ENCODE measurements around the gene TMEM63A.

The TMEM63A gene

DNA sequence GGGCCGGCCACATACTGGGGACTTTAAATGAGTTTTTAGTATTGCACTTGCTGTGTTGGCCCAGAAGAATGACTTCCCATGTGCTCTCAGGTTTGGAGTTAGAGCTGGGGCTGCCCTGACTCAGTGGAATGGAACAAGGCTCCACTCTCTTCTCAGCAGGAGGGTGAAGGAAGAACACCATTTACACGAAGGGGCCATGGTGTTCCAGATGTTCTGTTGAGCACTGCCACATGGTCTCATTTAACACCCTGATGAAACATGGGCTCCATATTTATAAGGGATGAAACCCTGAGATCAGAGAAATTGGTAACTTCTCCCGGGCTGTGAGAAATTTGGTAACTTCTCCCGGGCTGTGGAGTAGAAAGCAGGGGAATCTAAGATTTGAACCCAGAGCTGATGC lies 36.1 kb upstream of the TMEM63A start:
- H3K9me2 ChIP-seq (ENCODE audit: low read depth, low read length): no peaks in the 10 kb centered on the region
- no peak overlapping the region for H3K4me3 ChIP-seq (ENCODE audit: low read depth, low read length, poor library complexity, severe bottlenecking)
- no peaks in the 10 kb centered on the region for H3F3A ChIP-seq (ENCODE audit: insufficient read depth, low read length)
- H3K27me3 ChIP-seq (ENCODE audit: insufficient read depth, low read length): no peaks in the 10 kb centered on the region
- no peaks in the 10 kb centered on the region for H4K20me1 ChIP-seq (ENCODE audit: insufficient read depth, low read length)
- TF ChIP-seq, protein P1, sequence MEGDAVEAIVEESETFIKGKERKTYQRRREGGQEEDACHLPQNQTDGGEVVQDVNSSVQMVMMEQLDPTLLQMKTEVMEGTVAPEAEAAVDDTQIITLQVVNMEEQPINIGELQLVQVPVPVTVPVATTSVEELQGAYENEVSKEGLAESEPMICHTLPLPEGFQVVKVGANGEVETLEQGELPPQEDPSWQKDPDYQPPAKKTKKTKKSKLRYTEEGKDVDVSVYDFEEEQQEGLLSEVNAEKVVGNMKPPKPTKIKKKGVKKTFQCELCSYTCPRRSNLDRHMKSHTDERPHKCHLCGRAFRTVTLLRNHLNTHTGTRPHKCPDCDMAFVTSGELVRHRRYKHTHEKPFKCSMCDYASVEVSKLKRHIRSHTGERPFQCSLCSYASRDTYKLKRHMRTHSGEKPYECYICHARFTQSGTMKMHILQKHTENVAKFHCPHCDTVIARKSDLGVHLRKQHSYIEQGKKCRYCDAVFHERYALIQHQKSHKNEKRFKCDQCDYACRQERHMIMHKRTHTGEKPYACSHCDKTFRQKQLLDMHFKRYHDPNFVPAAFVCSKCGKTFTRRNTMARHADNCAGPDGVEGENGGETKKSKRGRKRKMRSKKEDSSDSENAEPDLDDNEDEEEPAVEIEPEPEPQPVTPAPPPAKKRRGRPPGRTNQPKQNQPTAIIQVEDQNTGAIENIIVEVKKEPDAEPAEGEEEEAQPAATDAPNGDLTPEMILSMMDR (IDR thresholded peaks at IDR 0.05; ENCODE audit: low read length): no peak
- no peak for TF ChIP-seq EZH2 (IDR thresholded peaks at IDR 0.05; ENCODE audit: borderline replicate concordance, low read length)
- no peak overlapping the region for H3K27ac ChIP-seq (ENCODE audit: low read depth, low read length, poor library complexity, severe bottlenecking)
- H3K36me3 ChIP-seq (ENCODE audit: insufficient read depth, low read length): peaks cover 55% of the 10 kb centered on the region
- no peak overlapping the region for H2AFZ ChIP-seq (ENCODE audit: low read length)
- H3K9ac ChIP-seq (ENCODE audit: low read length): no peak overlapping the region
- no peaks in the 10 kb centered on the region for H3K9me3 ChIP-seq (ENCODE audit: low read length)
- H3K79me2 ChIP-seq (ENCODE audit: insufficient read depth, low read length): peaks cover 1% of the 10 kb centered on the region; the same call in 1 of the 2 replicates
- H3K4me1 ChIP-seq (ENCODE audit: insufficient read depth, low read length, severe bottlenecking): peaks cover 17% of the 10 kb centered on the region
- no peak overlapping the region for H3K4me2 ChIP-seq (ENCODE audit: low read length)

DNA sequence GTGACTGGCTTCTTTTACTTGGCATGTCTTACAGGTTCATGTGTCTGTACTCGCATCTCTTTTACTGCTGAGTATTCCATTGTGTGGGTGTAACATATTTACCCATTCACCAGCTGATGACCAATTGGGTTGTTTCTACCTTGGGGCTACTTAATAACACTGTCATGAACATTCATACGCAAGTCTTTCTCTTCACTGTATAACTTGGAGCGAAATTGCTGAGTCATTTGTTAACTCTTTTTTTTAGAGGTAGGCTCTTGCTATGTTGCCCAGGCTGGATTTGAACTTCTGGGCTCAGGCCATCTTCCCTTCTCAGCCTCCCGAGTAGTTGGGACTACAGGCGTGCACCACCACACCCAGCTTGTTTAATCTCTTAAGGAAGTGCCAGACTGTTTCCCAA lies 35.4 kb upstream of the TMEM63A start:
- no peak for TF ChIP-seq EZH2 (IDR thresholded peaks at IDR 0.05; ENCODE audit: borderline replicate concordance, low read length)
- TF ChIP-seq, protein P1 (IDR thresholded peaks at IDR 0.05; ENCODE audit: low read length): no peak
- H4K20me1 ChIP-seq (ENCODE audit: insufficient read depth, low read length): no peaks in the 10 kb centered on the region
- peaks cover 10% of the 10 kb centered on the region for H3K4me1 ChIP-seq (ENCODE audit: insufficient read depth, low read length, severe bottlenecking)
- no peak overlapping the region for H3K4me2 ChIP-seq (ENCODE audit: low read length)
- no peak overlapping the region for H3K4me3 ChIP-seq (ENCODE audit: low read depth, low read length, poor library complexity, severe bottlenecking)
- H3F3A ChIP-seq (ENCODE audit: insufficient read depth, low read length): no peaks in the 10 kb centered on the region
- no peak overlapping the region for H3K27ac ChIP-seq (ENCODE audit: low read depth, low read length, poor library complexity, severe bottlenecking)
- no peak overlapping the region for H3K9ac ChIP-seq (ENCODE audit: low read length)
- H3K36me3 ChIP-seq (ENCODE audit: insufficient read depth, low read length): peaks cover 51% of the 10 kb centered on the region
- no peaks in the 10 kb centered on the region for H3K79me2 ChIP-seq (ENCODE audit: insufficient read depth, low read length)
- no peaks in the 10 kb centered on the region for H3K9me2 ChIP-seq (ENCODE audit: low read depth, low read length)
- H3K9me3 ChIP-seq (ENCODE audit: low read length): no peaks in the 10 kb centered on the region
- no peaks in the 10 kb centered on the region for H3K27me3 ChIP-seq (ENCODE audit: insufficient read depth, low read length)
- H2AFZ ChIP-seq (ENCODE audit: low read length): no peak overlapping the region

DNA sequence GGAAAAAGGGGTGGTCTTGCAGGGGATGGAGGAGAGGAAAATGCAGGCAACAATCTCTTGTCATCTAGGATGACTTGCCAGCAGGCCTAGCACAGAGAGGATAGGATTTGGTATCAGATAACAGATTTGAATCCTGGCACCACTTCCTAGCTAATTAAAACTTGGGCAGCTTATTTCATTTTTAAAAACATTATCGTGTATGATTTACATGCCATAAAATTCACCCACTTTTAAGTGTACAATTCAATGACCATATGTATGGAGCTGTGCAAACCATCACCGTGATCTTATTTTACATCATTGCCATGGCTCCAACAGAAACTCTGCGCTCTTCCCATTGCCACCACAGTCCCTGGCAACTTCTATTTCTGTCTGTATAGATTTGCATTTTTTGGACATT lies 34.9 kb upstream of the TMEM63A start:
- no peaks in the 10 kb centered on the region for H3K79me2 ChIP-seq (ENCODE audit: insufficient read depth, low read length)
- H3K27ac ChIP-seq (ENCODE audit: low read depth, low read length, poor library complexity, severe bottlenecking): no peak overlapping the region
- H3K9me3 ChIP-seq (ENCODE audit: low read length): no peaks in the 10 kb centered on the region
- H3K4me2 ChIP-seq (ENCODE audit: low read length): no peak overlapping the region
- no peak overlapping the region for H3K4me3 ChIP-seq (ENCODE audit: low read depth, low read length, poor library complexity, severe bottlenecking)
- H3K36me3 ChIP-seq (ENCODE audit: insufficient read depth, low read length): peaks cover 50% of the 10 kb centered on the region
- H3K4me1 ChIP-seq (ENCODE audit: insufficient read depth, low read length, severe bottlenecking): peaks cover 9% of the 10 kb centered on the region
- H3F3A ChIP-seq (ENCODE audit: insufficient read depth, low read length): no peaks in the 10 kb centered on the region
- H3K27me3 ChIP-seq (ENCODE audit: insufficient read depth, low read length): no peaks in the 10 kb centered on the region
- no peak overlapping the region for H3K9ac ChIP-seq (ENCODE audit: low read length)
- no peaks in the 10 kb centered on the region for H3K9me2 ChIP-seq (ENCODE audit: low read depth, low read length)
- H4K20me1 ChIP-seq (ENCODE audit: insufficient read depth, low read length): no peaks in the 10 kb centered on the region
- no peak for TF ChIP-seq EZH2 (IDR thresholded peaks at IDR 0.05; ENCODE audit: borderline replicate concordance, low read length)
- TF ChIP-seq, protein P1 (IDR thresholded peaks at IDR 0.05; ENCODE audit: low read length): no peak
- no peak overlapping the region for H2AFZ ChIP-seq (ENCODE audit: low read length)

Data from OCI-LY1 (cell line).